Measurements from ENCODE around the gene FMNL3.
"Not testable (repeated sequence)": the region's sequence is repeated elsewhere in the genome, so short reads cannot be mapped to it uniquely, and the experiment has no call there.

GRCh38 chr12:49717800-49718199 lies 10.6 kb upstream of the FMNL3 start:
- TF ChIP-seq CTCF, EP300 (IDR thresholded peaks at IDR 0.05): not testable (repeated sequence)
